GM19467 (cell line): ENCODE measurements around the gene TLR6.

Experiments used
- ATAC-seq: cut with Tn5 transposase; IDR thresholded peaks from one replicate; pipeline ENCODE4 v1.9.1; 2021; ENCODE audit warnings: mild to moderate bottlenecking, moderate library complexity; ENCODE audit not compliant: unreplicated experiment

Gene TLR6, protein sequence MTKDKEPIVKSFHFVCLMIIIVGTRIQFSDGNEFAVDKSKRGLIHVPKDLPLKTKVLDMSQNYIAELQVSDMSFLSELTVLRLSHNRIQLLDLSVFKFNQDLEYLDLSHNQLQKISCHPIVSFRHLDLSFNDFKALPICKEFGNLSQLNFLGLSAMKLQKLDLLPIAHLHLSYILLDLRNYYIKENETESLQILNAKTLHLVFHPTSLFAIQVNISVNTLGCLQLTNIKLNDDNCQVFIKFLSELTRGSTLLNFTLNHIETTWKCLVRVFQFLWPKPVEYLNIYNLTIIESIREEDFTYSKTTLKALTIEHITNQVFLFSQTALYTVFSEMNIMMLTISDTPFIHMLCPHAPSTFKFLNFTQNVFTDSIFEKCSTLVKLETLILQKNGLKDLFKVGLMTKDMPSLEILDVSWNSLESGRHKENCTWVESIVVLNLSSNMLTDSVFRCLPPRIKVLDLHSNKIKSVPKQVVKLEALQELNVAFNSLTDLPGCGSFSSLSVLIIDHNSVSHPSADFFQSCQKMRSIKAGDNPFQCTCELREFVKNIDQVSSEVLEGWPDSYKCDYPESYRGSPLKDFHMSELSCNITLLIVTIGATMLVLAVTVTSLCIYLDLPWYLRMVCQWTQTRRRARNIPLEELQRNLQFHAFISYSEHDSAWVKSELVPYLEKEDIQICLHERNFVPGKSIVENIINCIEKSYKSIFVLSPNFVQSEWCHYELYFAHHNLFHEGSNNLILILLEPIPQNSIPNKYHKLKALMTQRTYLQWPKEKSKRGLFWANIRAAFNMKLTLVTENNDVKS

GRCh38 chr4:38856524-38857337 is at the start of gene TLR6:
Gene TLR6 (minus strand): TSS chr4:38856817. CDS start chr4:38829473, 27,344 bp downstream.
- no peak for ATAC-seq

DNA sequence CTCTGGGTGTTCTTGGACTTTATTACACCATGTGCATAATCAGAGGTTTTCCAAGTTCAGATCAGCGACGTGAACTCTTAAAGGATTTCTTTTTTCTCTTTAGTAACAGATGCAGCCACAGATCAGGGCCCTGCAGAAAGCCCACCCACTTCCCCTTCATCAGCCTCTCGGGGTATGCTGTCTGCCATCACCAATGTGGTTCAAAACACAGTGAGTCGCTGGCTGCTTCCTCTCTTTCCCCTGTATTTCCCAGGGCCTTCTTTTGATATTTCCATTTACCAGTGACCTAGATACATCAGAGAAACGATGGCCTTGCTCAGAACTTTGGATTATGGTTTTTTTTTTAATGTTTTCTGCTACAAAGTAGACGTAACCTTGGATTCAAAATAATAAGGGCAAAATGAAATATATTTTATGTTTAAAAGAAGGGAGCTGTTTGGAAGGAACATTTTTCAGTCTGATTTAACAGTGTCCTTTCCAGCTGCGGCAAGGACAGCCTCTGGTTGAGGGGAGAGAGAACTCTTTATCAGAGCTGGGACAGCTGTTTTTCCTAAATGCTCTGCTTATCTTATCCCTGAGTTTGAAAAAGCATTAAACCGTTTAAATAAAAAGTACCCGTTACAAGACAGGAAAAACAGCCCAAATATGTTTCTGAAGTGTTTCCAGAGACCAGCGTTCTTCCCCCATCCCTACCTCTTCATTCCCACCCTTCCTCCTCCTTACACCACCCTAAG is 49.2 kb upstream of the TLR6 start:
- ATAC-seq, result no peak

- no peak for ATAC-seq
Measured at GRCh38 chr4:38904682-38905081, 48.1 kb upstream of the TLR6 start.

DNA sequence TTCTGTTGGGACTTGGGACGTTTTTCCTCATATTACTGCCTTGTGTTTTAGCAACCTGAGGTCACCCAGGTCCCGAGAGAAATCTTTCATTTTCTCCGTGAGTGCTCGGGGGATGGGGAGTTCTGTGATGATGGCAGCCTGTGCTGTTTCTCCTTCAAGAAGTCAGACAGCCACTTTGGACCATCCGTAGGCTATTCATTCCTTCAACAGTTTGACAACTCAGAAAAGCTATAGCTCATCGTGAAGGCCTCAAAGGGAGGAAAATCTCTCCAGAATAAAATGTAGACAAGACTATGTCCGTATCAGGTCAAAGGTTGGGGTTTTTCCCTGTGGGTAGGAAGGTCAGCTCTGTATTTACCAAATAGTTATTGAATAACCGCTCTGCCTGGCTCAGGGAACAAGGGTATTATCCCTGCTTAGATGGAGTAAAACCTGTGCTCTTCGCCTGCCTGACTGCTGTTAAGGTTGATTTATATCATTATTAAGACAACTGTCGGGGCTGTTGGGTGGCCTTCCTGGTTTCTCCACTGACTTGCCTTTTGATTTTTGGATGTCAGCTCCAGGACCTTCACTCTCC is 47.6 kb upstream of the TLR6 start:
- no peak for ATAC-seq

DNA sequence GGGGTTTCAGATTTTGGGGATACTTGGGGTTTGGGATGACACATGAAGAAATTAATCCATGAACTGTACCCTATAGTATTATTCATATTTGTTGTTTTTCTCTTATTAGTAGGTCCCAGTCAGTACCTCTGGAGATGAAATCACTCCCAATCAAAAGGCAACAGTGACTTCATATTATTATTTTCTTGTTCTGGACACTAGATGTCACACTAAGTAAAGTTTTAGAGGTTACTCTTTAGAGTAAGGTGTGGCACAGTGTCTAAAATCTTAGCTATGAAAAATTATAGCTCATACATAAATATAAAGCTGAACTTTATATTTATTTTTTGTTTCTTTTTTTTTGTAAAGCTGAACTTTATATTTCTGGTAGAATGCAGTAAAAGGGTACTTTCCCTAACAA is 46.1 kb upstream of the TLR6 start:
- no peak for ATAC-seq

DNA sequence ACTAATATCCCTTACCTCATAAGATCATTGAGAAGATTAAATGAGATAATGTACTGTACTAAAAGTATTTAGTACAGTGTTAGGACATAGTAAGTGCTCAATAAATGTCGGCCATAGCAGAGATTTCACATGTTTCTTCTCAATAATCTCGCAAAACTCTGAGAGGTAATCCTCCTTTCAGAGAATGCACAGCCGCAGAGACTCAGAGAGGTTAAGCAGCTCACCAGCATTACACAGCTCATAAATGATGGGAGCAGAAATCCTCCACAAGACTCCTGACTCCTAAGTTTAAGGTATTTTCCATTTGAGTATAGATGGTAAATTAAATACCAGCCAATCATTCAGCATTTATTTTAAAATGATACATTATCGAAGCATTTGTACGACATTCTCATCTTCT is 45.6 kb upstream of the TLR6 start:
- ATAC-seq, result no peak

DNA sequence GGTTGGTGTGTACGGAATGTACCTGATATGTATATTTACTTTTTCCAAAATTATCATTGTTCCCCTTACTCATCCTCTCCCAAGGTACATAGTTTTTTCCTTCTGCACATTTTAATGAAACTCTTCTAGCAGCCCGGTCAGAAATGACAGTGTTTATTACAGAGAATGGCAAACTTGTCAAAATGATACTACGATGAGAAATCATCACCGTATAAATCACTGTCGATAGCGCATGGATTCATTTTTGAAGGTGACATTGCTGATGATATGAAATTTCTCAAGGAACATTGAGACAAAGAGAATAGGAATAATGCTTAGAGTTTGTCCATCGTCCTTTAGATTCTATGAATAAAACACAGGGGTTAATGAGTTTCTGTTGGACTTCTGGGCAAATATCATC is 41.6 kb upstream of the TLR6 start:
- ATAC-seq, result no peak

DNA sequence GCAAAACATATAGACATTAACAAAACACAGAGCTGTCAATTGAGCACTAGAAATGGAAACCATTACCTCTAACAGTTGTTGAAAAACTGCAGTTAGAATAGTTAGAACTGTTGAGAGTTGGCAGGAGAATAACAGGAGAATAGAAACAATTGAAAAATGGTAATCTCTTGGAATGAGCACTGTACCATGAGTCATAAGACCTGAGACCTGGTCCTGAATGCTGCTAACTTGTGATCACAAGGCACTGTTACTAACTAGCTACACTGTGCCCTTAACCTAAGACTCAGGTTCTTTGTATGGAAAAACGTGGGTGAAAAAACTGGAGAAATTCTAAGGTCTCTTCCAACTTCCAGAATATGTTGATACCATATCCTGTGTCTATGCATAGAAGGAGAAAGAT is 40.3 kb upstream of the TLR6 start:
- ATAC-seq, result no peak

- no peak for ATAC-seq
Measured at GRCh38 chr4:38894322-38894982, 37.8 kb upstream of the TLR6 start.

DNA sequence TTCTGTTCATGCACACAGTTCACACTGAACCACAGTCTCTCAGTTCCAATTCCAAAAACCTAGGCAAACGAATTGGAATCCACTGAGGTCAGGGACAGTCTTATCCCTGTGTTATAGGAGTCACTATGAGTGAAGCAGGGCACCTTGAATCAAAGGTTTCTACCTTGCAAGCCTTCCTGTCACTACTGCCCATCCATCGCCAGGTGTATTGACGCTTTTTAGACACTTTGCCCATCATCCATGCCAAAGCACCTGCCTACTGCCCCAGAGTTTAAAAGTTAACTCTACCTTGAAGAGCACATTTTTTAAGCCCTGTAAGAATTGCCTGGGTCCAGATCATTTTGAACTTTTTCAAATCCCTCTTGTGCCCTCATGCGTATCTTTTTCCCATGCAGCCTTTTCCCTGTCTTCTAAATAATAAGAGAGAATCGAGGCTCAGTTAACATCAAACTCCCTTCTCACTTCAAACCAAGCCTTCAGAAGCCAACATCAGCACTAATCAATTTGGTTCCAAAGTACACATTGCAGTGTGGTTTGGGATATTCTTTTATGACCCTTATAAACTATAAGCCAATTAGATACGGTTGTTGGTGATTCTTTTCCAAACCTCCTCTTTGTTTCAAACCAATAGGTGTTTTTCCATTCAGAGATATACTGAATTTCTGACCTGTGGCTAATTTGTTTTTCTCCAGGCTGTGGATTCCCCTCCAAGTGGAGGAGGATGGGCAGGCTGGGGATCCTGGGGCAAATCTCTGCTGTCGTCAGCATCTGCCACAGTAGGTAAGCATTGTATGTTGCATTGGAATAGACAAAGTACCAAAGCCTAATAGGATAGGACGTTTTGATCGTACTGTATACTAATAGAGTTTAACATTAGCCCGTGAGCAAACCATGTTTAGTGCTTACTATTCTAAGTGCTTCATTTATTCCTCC is 34.7 kb upstream of the TLR6 start:
- no peak for ATAC-seq

DNA sequence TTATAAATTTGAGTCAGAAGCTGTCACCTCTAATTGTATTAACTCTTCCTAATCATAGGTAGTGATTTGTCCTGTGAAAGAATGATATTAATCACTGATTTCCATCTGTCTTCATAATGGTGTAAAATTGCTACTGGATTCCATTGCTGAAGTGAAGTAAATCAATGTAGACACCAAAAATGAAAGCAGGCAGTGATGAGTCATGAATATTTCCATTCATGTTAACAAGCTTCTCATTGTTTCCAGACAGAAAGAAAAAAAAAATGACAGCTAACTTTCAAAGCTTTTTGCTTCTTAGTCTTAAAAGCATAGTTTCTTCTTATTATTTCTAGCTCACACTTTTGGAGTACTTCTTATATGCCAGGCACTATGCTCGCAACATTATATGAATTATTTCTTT is 32.5 kb upstream of the TLR6 start:
- no peak for ATAC-seq

DNA sequence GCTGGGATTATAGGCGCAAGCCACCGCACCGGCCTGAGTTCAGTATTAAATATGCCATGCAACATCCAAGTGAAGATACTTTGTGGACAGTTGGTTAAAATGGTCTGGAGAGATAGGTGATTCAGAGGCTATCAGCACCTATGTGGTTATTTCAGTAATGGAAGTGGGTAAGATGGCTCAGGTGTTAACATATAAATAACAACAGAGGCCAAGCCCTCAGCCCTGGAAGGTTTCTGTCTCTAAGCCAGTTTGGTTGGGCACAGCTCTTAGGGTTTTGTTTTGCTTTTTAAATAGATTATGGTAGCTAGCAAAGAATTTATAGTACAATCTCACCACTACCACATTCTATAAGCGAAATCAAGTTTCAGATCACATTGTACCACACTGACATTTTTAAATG is 27.6 kb upstream of the TLR6 start:
- no peak for ATAC-seq

DNA sequence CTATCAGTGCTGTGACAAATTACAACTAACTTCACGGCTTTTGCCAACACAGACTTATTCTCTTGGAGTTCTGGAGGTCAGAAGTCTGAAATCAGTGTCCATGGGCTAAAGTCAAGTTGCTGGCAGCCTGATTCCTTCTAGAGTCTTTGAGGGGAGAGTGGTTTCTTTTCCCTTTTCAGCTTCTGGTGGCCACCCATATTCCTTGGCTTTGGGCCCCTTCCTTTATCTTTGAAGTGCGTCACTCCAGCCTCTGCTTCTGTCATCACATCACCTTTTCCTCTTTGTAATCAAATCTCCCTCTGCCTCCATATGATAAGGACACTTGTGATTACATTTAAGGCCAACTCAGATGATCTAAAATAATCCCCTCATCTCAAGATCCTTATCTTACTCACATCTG is 20.0 kb upstream of the TLR6 start:
- no peak for ATAC-seq

- ATAC-seq, result no peak
Measured at GRCh38 chr4:38873290-38873944, 16.8 kb upstream of the TLR6 start.

GRCh38 chr4:38872620-38873019 is 16.0 kb upstream of the TLR6 start:
- ATAC-seq, result no peak

- no peak for ATAC-seq
Measured at GRCh38 chr4:38871593-38871992, 15.0 kb upstream of the TLR6 start.

GRCh38 chr4:38870098-38870808 is 13.6 kb upstream of the TLR6 start:
- no peak for ATAC-seq

- no peak for ATAC-seq
Measured at GRCh38 chr4:38869511-38869910, 12.9 kb upstream of the TLR6 start.
